Keratinocyte (primary cell): ENCODE measurements around the gene CACNA1S. TPM values are rescaled to one million over a fixed set of nuclear protein-coding genes. Genes with fewer than 3 reads are reported as not detected.

Experiments used
- DNase-seq: peaks from one replicate; pipeline ENCODE4 v3.0.0-alpha.2; 2011; ENCODE audit warnings: low read depth, missing footprints, low spot score
- FAIRE-seq: peaks from 2 replicates; lab custom pipeline; 2011; peaks lifted over from hg19 to GRCh38; lab: Jason Lieb, UNC
- H2AFZ ChIP-seq: 2 replicates; pipeline ENCODE4 v1.6.0; 2012; ENCODE audit warnings: low read length, control low read depth, inconsistent platforms; ENCODE audit not compliant: control insufficient read depth
- H3K27ac ChIP-seq: 2 replicates; pipeline ENCODE4 v1.5.1; 2011; ENCODE audit warnings: low read length; ENCODE audit not compliant: control insufficient read depth, insufficient read depth
- H3K27me3 ChIP-seq: 3 replicates; pipeline ENCODE4 v1.6.0; 2011; ENCODE audit warnings: low read length; ENCODE audit not compliant: control insufficient read depth, insufficient read depth; ENCODE audit errors: extremely low read depth
- H3K36me3 ChIP-seq, 2 experiments: 2 replicates in 1 of 2; 3 replicates in 1 of 2; pipeline ENCODE4 v1.5.1; 2011; ENCODE audit warnings: low read length in 2 of 2, mild to moderate bottlenecking in 1 of 2; ENCODE audit not compliant: control insufficient read depth in 2 of 2, insufficient read depth in 2 of 2; ENCODE audit errors: extremely low read depth in 1 of 2
- H3K4me1 ChIP-seq: 3 replicates; pipeline ENCODE4 v1.5.1; 2011; ENCODE audit warnings: low read length; ENCODE audit not compliant: control insufficient read depth, insufficient read depth; ENCODE audit errors: extremely low read depth
- H3K4me2 ChIP-seq: 3 replicates; pipeline ENCODE4 v1.6.0; 2011; ENCODE audit warnings: low read depth, low read length; ENCODE audit not compliant: control insufficient read depth, insufficient read depth; ENCODE audit errors: extremely low read depth
- H3K4me3 ChIP-seq, 3 experiments: fragments of 200-600 bp in 1 of 3; sonication (generic) in 1 of 3; 2 replicates in 2 of 3; 3 replicates in 1 of 3; pipeline ENCODE4 v1.5.1; 2011 to 2016; ENCODE audit warnings: low read length in 3 of 3, mild to moderate bottlenecking in 3 of 3, control low read depth in 2 of 3, inconsistent platforms in 1 of 3, low read depth in 1 of 3, mixed read lengths in 1 of 3, mixed run types in 1 of 3, moderate library complexity in 1 of 3; ENCODE audit not compliant: control insufficient read depth in 2 of 3, insufficient read depth in 2 of 3; ENCODE audit errors: extremely low read depth in 1 of 3
- H3K79me2 ChIP-seq: 2 replicates; pipeline ENCODE4 v1.6.0; 2012; ENCODE audit warnings: low read length; ENCODE audit not compliant: control insufficient read depth, insufficient read depth
- H3K9ac ChIP-seq: 3 replicates; pipeline ENCODE4 v1.6.0; 2011; ENCODE audit warnings: low read length; ENCODE audit not compliant: control insufficient read depth, insufficient read depth; ENCODE audit errors: extremely low read depth
- H3K9me1 ChIP-seq: 3 replicates; pipeline ENCODE4 v1.6.0; 2011; ENCODE audit warnings: low read length; ENCODE audit not compliant: control insufficient read depth, insufficient read depth; ENCODE audit errors: extremely low read depth
- H3K9me3 ChIP-seq: 2 replicates; pipeline ENCODE4 v1.5.1; 2012; ENCODE audit warnings: low read depth, low read length; ENCODE audit not compliant: control insufficient read depth
- H4K20me1 ChIP-seq: 3 replicates; pipeline ENCODE4 v1.6.0; 2011; ENCODE audit warnings: low read length; ENCODE audit not compliant: control insufficient read depth, insufficient read depth; ENCODE audit errors: extremely low read depth
- EZH2 ChIP-seq: IDR thresholded peaks from one replicate; pipeline ENCODE4 v1.6.1; 2012; ENCODE audit warnings: inconsistent platforms, mild to moderate bottlenecking, low read length, moderate library complexity
- dilution Hi-C: fragments of 300-500 bp; cut with MboI; formaldehyde crosslinking; loops from one replicate; pipeline ENCODE4 v1.7.0; 2020; ENCODE audit warnings: low sequenced_read_pairs; ENCODE audit not compliant: extremely low pct_ligation_motif_present
- polyA plus RNA-seq, 5 experiments: library from polyadenylated mRNA; depleted of rRNA in 3 of 5; stranded (reverse) in 3 of 5; stranded (forward) in 1 of 5; unstranded in 1 of 5; fragments of >200 nt; gene quantifications; 1 replicate in 1 of 5; 2 replicates in 3 of 5; 3 replicates in 1 of 5; pipeline versions ENCODE4 v1.2.1 to v1.2.3, GENCODE V29; 2011 to 2012; ENCODE audit warnings: missing spikeins in 2 of 5, low read depth in 1 of 5, low replicate concordance in 1 of 5
- TF ChIP-seq, protein P1 (sequence below), 3 experiments: IDR thresholded peaks in 1 of 3; conservative IDR thresholded peaks in 1 of 3; optimal IDR thresholded peaks in 1 of 3; 2 replicates in 2 of 3; 3 replicates in 1 of 3; pipeline versions ENCODE3 to v1.5.1; 2011; ENCODE audit warnings: low read length in 3 of 3, mild to moderate bottlenecking in 3 of 3, moderate library complexity in 2 of 3, control low read depth in 1 of 3, inconsistent platforms in 1 of 3; ENCODE audit not compliant: insufficient read depth in 2 of 3; ENCODE audit errors: extremely low read depth in 1 of 3

Gene CACNA1S
- polyA plus RNA-seq, 1 donor (not counting 4 experiments of a cell fraction or from before 2014, with no cell fraction given), result not detected

GRCh38 chr1:201114245-201115131 is 2.3 kb upstream of the CACNA1S start:
- dilution Hi-C loops, result no loop called here
- peaks cover 23% of the 10 kb centered on the region for H3K27me3 ChIP-seq
- no peaks in the 10 kb centered on the region for H4K20me1 ChIP-seq
- H3K9ac ChIP-seq, result peak overlapping the region; percentile 46
- peak; percentile 90 for FAIRE-seq
- no peaks in the 10 kb centered on the region for H3K79me2 ChIP-seq
- peak overlapping the region; percentile 86 for H3K4me2 ChIP-seq
- no peaks in the 10 kb centered on the region for H3K4me1 ChIP-seq
- no peaks in the 10 kb centered on the region for H3K9me3 ChIP-seq
- H3K4me3 ChIP-seq, result peak overlapping the region; percentile 41 to 71 (median 53)
- peak overlapping the region; percentile 93 for H2AFZ ChIP-seq
- H3K9me1 ChIP-seq, result no peaks in the 10 kb centered on the region
- TF ChIP-seq EZH2, result no peak
- TF ChIP-seq, protein P1, sequence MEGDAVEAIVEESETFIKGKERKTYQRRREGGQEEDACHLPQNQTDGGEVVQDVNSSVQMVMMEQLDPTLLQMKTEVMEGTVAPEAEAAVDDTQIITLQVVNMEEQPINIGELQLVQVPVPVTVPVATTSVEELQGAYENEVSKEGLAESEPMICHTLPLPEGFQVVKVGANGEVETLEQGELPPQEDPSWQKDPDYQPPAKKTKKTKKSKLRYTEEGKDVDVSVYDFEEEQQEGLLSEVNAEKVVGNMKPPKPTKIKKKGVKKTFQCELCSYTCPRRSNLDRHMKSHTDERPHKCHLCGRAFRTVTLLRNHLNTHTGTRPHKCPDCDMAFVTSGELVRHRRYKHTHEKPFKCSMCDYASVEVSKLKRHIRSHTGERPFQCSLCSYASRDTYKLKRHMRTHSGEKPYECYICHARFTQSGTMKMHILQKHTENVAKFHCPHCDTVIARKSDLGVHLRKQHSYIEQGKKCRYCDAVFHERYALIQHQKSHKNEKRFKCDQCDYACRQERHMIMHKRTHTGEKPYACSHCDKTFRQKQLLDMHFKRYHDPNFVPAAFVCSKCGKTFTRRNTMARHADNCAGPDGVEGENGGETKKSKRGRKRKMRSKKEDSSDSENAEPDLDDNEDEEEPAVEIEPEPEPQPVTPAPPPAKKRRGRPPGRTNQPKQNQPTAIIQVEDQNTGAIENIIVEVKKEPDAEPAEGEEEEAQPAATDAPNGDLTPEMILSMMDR (optimal IDR thresholded peaks at IDR 0.05 in 1 of 3, IDR thresholded peaks at IDR 0.05 in 1 of 3, conservative IDR thresholded peaks at IDR 0.05 in 1 of 3; ENCODE audit: extremely low read depth in 1 of 3, insufficient read depth in 2 of 3, low read length in 3 of 3), result peak; percentile 84 to 90 (median 88)
- H3K27ac ChIP-seq, result no peak overlapping the region
- no peaks in the 10 kb centered on the region for H3K36me3 ChIP-seq
- peak; percentile 45 for DNase-seq

- TF ChIP-seq EZH2, result no peak
- TF ChIP-seq, protein P1 (optimal IDR thresholded peaks at IDR 0.05 in 1 of 3, IDR thresholded peaks at IDR 0.05 in 1 of 3, conservative IDR thresholded peaks at IDR 0.05 in 1 of 3; ENCODE audit: extremely low read depth in 1 of 3, insufficient read depth in 2 of 3, low read length in 3 of 3), result no peak
- no peaks in the 10 kb centered on the region for H3K79me2 ChIP-seq
- H3K27ac ChIP-seq, result no peak overlapping the region
- peak overlapping the region; percentile 67 for H2AFZ ChIP-seq
- H3K4me1 ChIP-seq, result no peaks in the 10 kb centered on the region
- DNase-seq (no peak), FAIRE-seq (no peak)
- H4K20me1 ChIP-seq, result no peaks in the 10 kb centered on the region
- peak overlapping the region; percentile 86 for H3K4me2 ChIP-seq
- no peak overlapping the region for H3K9ac ChIP-seq
- no peaks in the 10 kb centered on the region for H3K9me3 ChIP-seq
- H3K9me1 ChIP-seq, result no peaks in the 10 kb centered on the region
- dilution Hi-C loops, result no loop called here
- peaks cover 23% of the 10 kb centered on the region for H3K27me3 ChIP-seq
- no peaks in the 10 kb centered on the region for H3K36me3 ChIP-seq
- H3K4me3 ChIP-seq, result no peak overlapping the region
These were observed 1.4 kb upstream of the CACNA1S start for GRCh38 chr1:201113451-201114244.
